Upper lobe of right lung (tissue), 1 donor: ENCODE results near the gene LOXHD1. TPM values are rescaled to one million over a fixed set of nuclear protein-coding genes. Genes with fewer than 3 reads are reported as not detected.

Experiments
- ATAC-seq: fragments of 200-7000 bp; cut with Tn5 transposase; one replicate; pipeline ENCODE4 v1.9.1; 2020; ENCODE audit warnings: mild to moderate bottlenecking, moderate library complexity
- DNase-seq: peaks from one replicate; pipeline ENCODE4 v3.0.0-alpha.2; 2020
- H3K27ac ChIP-seq: fragments of 200-600 bp; one replicate; pipeline ENCODE4 v1.8.0; 2022
- H3K27me3 ChIP-seq: fragments of 200-600 bp; one replicate; pipeline ENCODE4 v1.8.0; 2022; ENCODE audit warnings: mild to moderate bottlenecking
- H3K36me3 ChIP-seq: fragments of 200-600 bp; one replicate; pipeline ENCODE4 v1.8.0; 2022
- H3K4me1 ChIP-seq: fragments of 200-600 bp; one replicate; pipeline ENCODE4 v1.8.0; 2022
- H3K4me3 ChIP-seq: fragments of 200-600 bp; one replicate; pipeline ENCODE4 v1.8.0; 2022; ENCODE audit warnings: mild to moderate bottlenecking
- H3K9me3 ChIP-seq: fragments of 200-600 bp; one replicate; pipeline ENCODE4 v1.8.0; 2022
- CTCF ChIP-seq: fragments of 200-600 bp; IDR thresholded peaks from one replicate; pipeline ENCODE4 v1.8.0; 2022; ENCODE audit warnings: antibody characterized with exemption
- intact Hi-C: fragments of 100-400 bp; cut with DNase I; formaldehyde crosslinking; loops from one replicate; pipeline ENCODE4 v1.11.0; 2022
- total RNA-seq: library from RNA; stranded (reverse); fragmentation: NEBNext Ultra II Directional; extraction: Animal tissue kit (Norgen Biotek cat#: 25700); gene quantifications from one replicate; pipeline ENCODE4 v1.2.1, GENCODE V29; 2021
- donor health status: DM: no; HTN: yes; CAD: no; lungs with severe emphysema.

Gene LOXHD1
- total RNA-seq, 1 donor from 2014 or later, result 2.7 TPM

DNA sequence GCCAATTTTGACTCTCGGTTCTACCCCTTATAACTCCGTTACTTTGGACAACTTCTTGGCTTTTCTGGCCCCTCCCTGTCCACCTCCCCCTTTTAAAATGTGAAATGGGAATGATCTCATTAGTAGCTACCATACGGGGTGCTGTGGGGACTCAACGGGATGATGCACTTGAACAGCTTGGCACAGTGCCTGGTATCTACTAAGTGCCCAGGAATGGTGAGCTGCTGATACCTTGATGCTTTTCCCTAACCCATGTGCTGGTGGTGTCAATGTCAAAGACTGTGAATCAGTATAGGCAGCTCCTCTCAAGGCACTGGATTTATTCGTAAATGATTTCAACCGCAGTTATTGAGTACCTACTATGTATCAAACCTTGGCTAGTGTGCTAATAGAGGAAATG, 204.2 kb downstream of the LOXHD1 start:
- intact Hi-C loops, result no loop called here
- Histone ChIP-seq H3K36me3 (no peaks in the 10 kb centered on the region), H3K4me3 (no peak overlapping the region), H3K4me1 (no peaks in the 10 kb centered on the region), H3K9me3 (no peaks in the 10 kb centered on the region), H3K27ac (no peak overlapping the region), H3K27me3 (no peaks in the 10 kb centered on the region)
- DNase-seq (no peak), ATAC-seq (no peak)
- no peak for TF ChIP-seq CTCF

GRCh38 chr18:46449499-46449898, 207.5 kb downstream of the LOXHD1 start:
- H3K9me3 ChIP-seq, result no peaks in the 10 kb centered on the region
- TF ChIP-seq CTCF, result no peak
- ATAC-seq, result no peak
- H3K27me3 ChIP-seq, result no peaks in the 10 kb centered on the region
- no peaks in the 10 kb centered on the region for H3K36me3 ChIP-seq
- no peaks in the 10 kb centered on the region for H3K4me1 ChIP-seq
- DNase-seq, result no peak
- no peak overlapping the region for H3K27ac ChIP-seq
- intact Hi-C loops, result no loop called here
- no peak overlapping the region for H3K4me3 ChIP-seq

- ATAC-seq (no peak), DNase-seq (no peak)
- Histone ChIP-seq H3K4me1 (no peaks in the 10 kb centered on the region), H3K36me3 (no peaks in the 10 kb centered on the region), H3K9me3 (no peaks in the 10 kb centered on the region), H3K4me3 (no peak overlapping the region), H3K27ac (no peak overlapping the region), H3K27me3 (no peaks in the 10 kb centered on the region)
- intact Hi-C loops, result no loop called here
- TF ChIP-seq CTCF, result no peak
These were observed 208.0 kb downstream of the LOXHD1 start for GRCh38 chr18:46449033-46449432.

DNA sequence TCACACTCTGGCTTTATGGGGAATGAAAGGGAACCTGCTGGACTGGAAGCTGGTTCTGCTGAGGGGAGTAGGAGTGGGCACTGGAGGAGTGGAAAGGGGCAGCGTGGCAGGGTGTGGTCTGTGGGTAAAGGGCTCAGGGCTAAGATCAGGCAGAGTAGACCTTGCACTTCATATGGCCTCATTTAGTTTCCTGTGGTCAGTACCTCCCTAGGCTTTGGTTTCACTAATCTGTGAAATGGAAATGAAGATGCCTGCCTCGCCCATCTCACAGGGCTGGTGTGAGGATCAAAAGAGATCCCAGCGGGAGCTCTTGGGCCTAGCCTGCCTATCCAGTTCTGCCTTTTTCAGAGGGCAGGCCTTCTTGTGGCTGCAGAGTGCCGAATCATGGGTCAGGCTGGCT, 208.7 kb downstream of the LOXHD1 start:
- Histone ChIP-seq H3K9me3 (no peaks in the 10 kb centered on the region), H3K36me3 (no peaks in the 10 kb centered on the region), H3K27me3 (no peaks in the 10 kb centered on the region), H3K27ac (no peak overlapping the region), H3K4me1 (no peaks in the 10 kb centered on the region), H3K4me3 (no peak overlapping the region)
- no peak for DNase-seq
- TF ChIP-seq CTCF, result no peak
- ATAC-seq, result no peak
- intact Hi-C loops, result no loop called here

DNA sequence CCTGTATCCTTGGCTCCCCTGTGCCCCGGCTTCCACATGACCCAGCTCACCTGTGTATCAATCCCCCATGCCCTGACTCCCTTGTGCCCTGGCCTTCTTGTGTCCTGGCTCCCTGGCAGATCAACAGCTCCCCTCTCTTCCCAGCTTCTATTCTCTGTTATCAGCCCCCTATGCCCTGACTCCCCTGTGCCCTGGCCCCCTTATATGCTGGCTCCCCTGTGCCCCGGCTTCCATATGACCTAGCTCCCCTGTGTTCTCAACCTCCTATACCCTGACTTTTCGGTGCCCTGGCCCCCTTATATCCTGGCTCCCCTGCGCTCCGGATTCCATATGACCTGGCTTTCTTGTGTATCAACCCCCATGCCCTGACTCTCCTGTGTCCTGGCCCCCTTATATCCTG, 209.2 kb downstream of the LOXHD1 start:
- no peak for TF ChIP-seq CTCF
- no peak for ATAC-seq

DNA sequence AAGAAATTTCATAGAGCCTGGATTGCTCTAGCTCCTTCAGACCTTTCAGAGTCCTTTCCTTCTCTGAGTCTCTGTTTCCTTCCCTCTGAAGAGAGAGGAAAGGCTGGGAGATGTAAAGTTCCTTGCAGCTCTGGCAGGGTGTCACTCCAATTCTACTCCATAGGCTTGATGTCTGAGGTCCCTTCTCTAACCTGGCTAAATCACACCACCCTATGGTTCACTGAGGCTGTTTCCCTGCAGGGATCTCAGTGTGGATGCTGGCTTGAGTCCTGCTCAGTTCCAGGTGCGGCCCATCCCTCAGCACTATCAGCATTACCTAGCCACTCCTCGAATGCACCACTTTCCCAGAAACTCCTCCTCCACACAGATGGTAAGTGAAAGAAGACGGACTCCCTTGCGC, 209.7 kb downstream of the LOXHD1 start:
- intact Hi-C loops, result no loop called here
- DNase-seq, result no peak
- Histone ChIP-seq H3K4me1 (no peaks in the 10 kb centered on the region), H3K36me3 (no peaks in the 10 kb centered on the region), H3K9me3 (no peaks in the 10 kb centered on the region), H3K27me3 (no peaks in the 10 kb centered on the region), H3K27ac (no peak overlapping the region), H3K4me3 (no peak overlapping the region)
- no peak for ATAC-seq
- TF ChIP-seq CTCF, result no peak

More for the DNA sequence above, 209.2 kb downstream of the LOXHD1 start:
- Histone ChIP-seq H3K4me3 (no peak overlapping the region), H3K27ac (no peak overlapping the region), H3K9me3 (no peaks in the 10 kb centered on the region), H3K36me3 (no peaks in the 10 kb centered on the region), H3K27me3 (no peaks in the 10 kb centered on the region), H3K4me1 (no peaks in the 10 kb centered on the region)
- intact Hi-C loops, result no loop called here
- DNase-seq, result no peak
